Adrenal gland (tissue), 12 donors: ENCODE data around the gene PEBP1. TPM values are rescaled to one million over a fixed set of nuclear protein-coding genes. Genes with fewer than 3 reads are reported as not detected.

ENCODE experiments used
- DNase-seq, 7 donors: peaks; one replicate each; pipeline ENCODE4 v3.0.0-alpha.2; 2019 to 2020
- H3K27ac ChIP-seq, 5 donors: fragments of 200-600 bp; sonication (generic) in 4 of 5; 1 replicate in 3 of 5; 2 replicates in 2 of 5; pipeline versions ENCODE4 v1.5.1 to v1.8.0; 2016 to 2020; ENCODE audit warnings: mild to moderate bottlenecking in 1 of 5
- H3K27me3 ChIP-seq: fragments of 200-600 bp; 2 replicates; pipeline ENCODE4 v1.8.0; 2021
- H3K36me3 ChIP-seq, 2 donors: fragments of 200-600 bp; replicated peaks in 1 of 2; 1 replicate in 1 of 2; 2 replicates in 1 of 2; pipeline versions ENCODE4 v1.5.1 to v1.8.0; 2018 to 2022
- H3K4me1 ChIP-seq, 2 donors: fragments of 200-600 bp; replicated peaks in 1 of 2; 1 replicate in 1 of 2; 2 replicates in 1 of 2; pipeline versions ENCODE4 v1.5.1 to v1.8.0; 2018 to 2021
- H3K4me3 ChIP-seq, 4 donors: fragments of 200-600 bp; sonication (generic) in 3 of 4; one replicate each; pipeline ENCODE4 v1.5.1; 2016 to 2018
- H3K9me3 ChIP-seq, 3 donors: fragments of 200-600 bp; sonication (generic) in 1 of 3; replicated peaks in 1 of 3; 1 replicate in 2 of 3; 2 replicates in 1 of 3; pipeline versions ENCODE4 v1.5.1 to v1.8.0; 2016 to 2021
- CTCF ChIP-seq, 6 experiments: fragments of 450-650 bp in 4 of 6; fragments of 200-600 bp in 2 of 6; sonication (generic) in 1 of 6; IDR thresholded peaks; 1 replicate in 5 of 6; 2 replicates in 1 of 6; pipeline versions ENCODE4 v1.5.1 to v1.8.0; 2016 to 2021; ENCODE audit warnings: antibody characterized with exemption in 6 of 6, mild to moderate bottlenecking in 2 of 6, moderate library complexity in 1 of 6
- POLR2A ChIP-seq, 2 donors: fragments of 450-650 bp; IDR thresholded peaks; one replicate each; pipeline ENCODE4 v1.6.1; 2017; ENCODE audit warnings: antibody characterized with exemption in 2 of 2, mild to moderate bottlenecking in 2 of 2, moderate library complexity in 1 of 2
- WGBS, 4 donors: extraction: QIAGEN DNeasy Blood & Tissue Kit in 2 of 4; methylation state at CpG; one replicate each; pipeline versions ENCODE4 v1.1.5 to v1.1.7; 2013 to 2017; 5-methylcytosine and 5-hydroxymethylcytosine counted together
- intact Hi-C, 2 donors: fragments of 100-400 bp; cut with DNase I; formaldehyde crosslinking; loops; one replicate each; pipeline versions ENCODE4 v1.14.1 to v1.15.0; 2022 to 2023
- polyA plus RNA-seq, 3 donors: library from polyadenylated mRNA; stranded (reverse); fragments of 200-250 nt in 2 of 3; fragments of 350-450 nt in 1 of 3; fragmentation: Illumina TruSeq in 1 of 3; extraction: RNeasy Lipid Tissue Mini Kit (QIAGEN cat#74804) in 1 of 3; gene quantifications; one replicate each; pipeline ENCODE4 v1.2.3, GENCODE V29; 2013 to 2014
- total RNA-seq, 9 donors: library from RNA; depleted of rRNA in 4 of 9; stranded (reverse); fragments of >200 nt in 4 of 9; fragments of 120-200 nt in 1 of 9; fragmentation: NEBNext Ultra II Directional in 1 of 9; extraction: Animal tissue kit (Norgen Biotek cat#: 25700) in 1 of 9; gene quantifications; one replicate each; pipeline versions ENCODE4 v1.1.0 to v1.2.4, GENCODE V29; 2013 to 2023
- donor health status: healthy with polysubstance abuse.
- donor health status: Bipolar disorder and iron deficiency.
- donor health status: DM: yes; HTN: yes; CAD: no.
- donor health status: DM: no; HTN: no; CAD: no.
- donor health status: DM: no; HTN: no; CAD: no.
- donor health status: DM: yes; HTN: yes; CAD: no.

Gene PEBP1
- total and polyA plus RNA-seq, 12 donors: 1,179 to 3,690 (median 2,332) TPM

GRCh38 chr12:118185602-118186397 lies 49.9 kb downstream of the PEBP1 start:
- H3K4me1 ChIP-seq: peaks cover 25 to 39% of the 10 kb centered on the region in 2 donors
- H3K27me3 ChIP-seq: no peaks in the 10 kb centered on the region
- no peak for DNase-seq
- H3K36me3 ChIP-seq: peaks cover 0 to 5% of the 10 kb centered on the region in 2 donors
- TF ChIP-seq CTCF (IDR thresholded peaks at IDR 0.05) (no peak), POLR2A (IDR thresholded peaks at IDR 0.05) (no peak)
- no peak overlapping the region for H3K4me3 ChIP-seq
- no peaks in the 10 kb centered on the region for H3K9me3 ChIP-seq
- 86 to 93% (median 88%) methylated on average over 5 of the region's 5 CpGs for WGBS, 4 donors
- H3K27ac ChIP-seq: peak overlapping the region in 1 of 5 donors; percentile 16
- intact Hi-C loops: no loop called here

GRCh38 chr12:118187751-118188435 lies 52.0 kb downstream of the PEBP1 start:
- peak in 1 of 7 donors; percentile 5 for DNase-seq
- Histone ChIP-seq H3K4me1 (peaks cover 22 to 43% of the 10 kb centered on the region in 2 donors), H3K4me3 (peak overlapping the region in 1 of 4 donors; percentile 43), H3K27ac (peak overlapping the region in 4 of 5 donors; percentile 17 to 89 (median 62)), H3K36me3 (no peaks in the 10 kb centered on the region), H3K27me3 (no peaks in the 10 kb centered on the region), H3K9me3 (no peaks in the 10 kb centered on the region)
- TF ChIP-seq POLR2A (IDR thresholded peaks at IDR 0.05): no peak
- TF ChIP-seq CTCF (IDR thresholded peaks at IDR 0.05): no peak
- intact Hi-C loops: no loop called here
- WGBS, 4 donors: 45 to 65% (median 50%) methylated on average over 6 of the region's 6 CpGs

- intact Hi-C loops: no loop called here
- DNase-seq: peak; percentile 59 to 77 (median 65)
- H3K36me3 ChIP-seq: no peaks in the 10 kb centered on the region
- H3K4me1 ChIP-seq: peaks cover 22 to 34% of the 10 kb centered on the region in 2 donors
- no peaks in the 10 kb centered on the region for H3K27me3 ChIP-seq
- H3K4me3 ChIP-seq: peak overlapping the region in 1 of 4 donors; percentile 43
- TF ChIP-seq POLR2A (IDR thresholded peaks at IDR 0.05): peak in 1 of 2 donors; percentile 29
- TF ChIP-seq CTCF (IDR thresholded peaks at IDR 0.05): peak in 1 of 6 experiments; percentile 24
- H3K27ac ChIP-seq: peak overlapping the region in 4 of 5 donors; percentile 17 to 89 (median 62)
- no peaks in the 10 kb centered on the region for H3K9me3 ChIP-seq
- WGBS, 4 donors: 25 to 46% (median 25%) methylated on average over 10 of the region's 10 CpGs
Measured at GRCh38 chr12:118188690-118189371, 52.9 kb downstream of the PEBP1 start.

GRCh38 chr12:118189741-118190191 lies 53.8 kb downstream of the PEBP1 start:
- no peaks in the 10 kb centered on the region for H3K27me3 ChIP-seq
- peak overlapping the region in 4 of 5 donors; percentile 54 to 89 (median 81) for H3K27ac ChIP-seq
- 20 to 29% (median 22%) methylated on average over 14 of the region's 14 CpGs for WGBS, 4 donors
- H3K36me3 ChIP-seq: no peaks in the 10 kb centered on the region
- peaks cover 22 to 31% of the 10 kb centered on the region in 2 donors for H3K4me1 ChIP-seq
- intact Hi-C loops: no loop called here
- TF ChIP-seq POLR2A (IDR thresholded peaks at IDR 0.05) (no peak), CTCF (IDR thresholded peaks at IDR 0.05) (no peak)
- peak overlapping the region in 2 of 4 donors; percentile 14 to 43 for H3K4me3 ChIP-seq
- H3K9me3 ChIP-seq: no peaks in the 10 kb centered on the region
- DNase-seq: peak; percentile 23 to 70 (median 30)
